ENCODE measurements around the gene UBE3B. TPM values are rescaled to one million over a fixed set of nuclear protein-coding genes. Genes with fewer than 3 reads are reported as not detected.

Gene UBE3B
- total RNA-seq, 1 donor from 2014 or later: 40.3 TPM

DNA sequence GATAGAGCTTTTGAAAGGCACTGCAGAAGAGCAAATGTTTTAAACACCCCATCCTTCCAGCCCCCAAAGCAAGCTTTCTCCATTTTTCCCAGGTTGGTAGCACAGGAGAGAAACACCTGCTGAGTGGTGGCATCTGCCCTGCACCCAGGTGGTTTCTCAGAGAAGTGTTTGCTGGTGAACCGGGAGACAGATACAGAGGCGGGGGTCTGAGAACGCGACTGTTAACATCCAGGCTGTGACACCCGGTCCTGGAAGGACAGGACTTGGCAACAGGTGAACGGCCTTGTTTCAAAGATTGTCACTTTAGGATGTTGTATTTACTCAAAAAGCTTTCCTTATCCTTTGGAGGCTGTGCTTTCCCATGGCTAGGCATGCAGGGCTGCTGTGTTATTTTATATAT is 77.3 kb downstream of the UBE3B start:
- H3K4me3 ChIP-seq (ENCODE audit: low read depth, low read length): no peak overlapping the region
- DNase-seq (ENCODE audit: low read depth): no peak
- TF ChIP-seq CTCF (conservative IDR thresholded peaks at IDR 0.05; ENCODE audit: low read depth, low read length): no peak

DNA sequence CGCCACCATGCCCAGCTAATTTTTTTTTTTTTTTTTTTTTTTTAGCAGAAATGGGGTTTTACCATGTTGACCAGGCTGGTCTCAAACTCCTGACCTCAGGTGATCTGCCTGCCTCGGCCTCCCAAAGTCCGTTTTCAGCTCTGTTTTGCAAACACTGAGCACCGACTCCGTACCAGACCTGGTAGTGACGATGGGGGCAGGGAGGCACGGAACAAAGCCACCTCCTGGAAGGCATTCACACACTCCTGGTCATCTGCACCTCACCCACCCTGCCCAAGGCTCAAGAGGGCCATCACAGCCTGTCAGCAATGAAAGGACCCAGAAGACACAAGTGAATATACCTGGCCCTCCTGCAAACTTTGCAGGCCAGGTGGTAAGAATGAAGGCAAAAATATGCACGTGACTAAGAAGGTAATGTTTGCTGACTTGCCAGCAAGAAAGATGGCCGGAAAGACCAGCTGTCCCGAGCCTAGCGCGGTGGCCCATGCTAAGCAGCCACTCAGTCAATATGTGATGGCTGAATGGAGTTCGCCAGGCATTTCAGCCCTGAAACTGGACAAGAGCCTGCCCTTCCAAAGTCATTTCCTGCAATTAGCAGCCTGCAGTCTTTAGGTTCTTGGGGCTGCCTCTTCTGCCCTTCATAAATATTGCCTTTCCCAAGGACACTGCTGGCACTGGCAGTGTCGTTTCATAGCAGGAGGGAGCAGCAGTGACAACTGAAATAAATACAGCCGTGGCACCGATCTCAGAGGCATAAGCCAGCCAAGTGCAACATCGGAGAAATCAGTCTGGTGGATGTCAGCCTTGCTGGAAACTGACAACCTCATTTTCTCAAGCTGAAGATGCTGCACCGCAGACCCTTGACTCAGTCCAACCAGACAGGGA is 78.2 kb downstream of the UBE3B start:
- no peak overlapping the region for H3K4me3 ChIP-seq (ENCODE audit: low read depth, low read length)
- no peak for DNase-seq (ENCODE audit: low read depth)
- no peak for TF ChIP-seq CTCF (conservative IDR thresholded peaks at IDR 0.05; ENCODE audit: low read depth, low read length)

DNA sequence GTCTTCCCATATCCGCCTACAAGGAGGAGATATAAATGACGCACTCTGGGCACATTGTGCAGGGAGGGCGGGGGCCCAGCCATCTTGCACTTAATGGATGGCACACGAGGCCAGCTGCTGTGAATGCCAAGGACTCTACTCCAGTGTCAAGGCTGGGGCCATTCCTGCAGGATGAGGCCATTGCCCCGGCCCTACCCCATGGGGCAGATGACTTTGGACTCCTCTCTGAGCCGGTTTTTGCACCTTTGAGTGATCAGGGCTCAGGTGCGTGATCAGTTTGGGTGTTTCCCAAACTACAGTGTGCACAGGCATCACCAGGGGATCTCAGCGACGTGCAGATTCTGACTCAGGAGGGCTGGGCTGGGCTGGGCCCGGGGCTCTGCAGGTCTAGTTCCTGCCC is 79.8 kb downstream of the UBE3B start:
- no peak for DNase-seq (ENCODE audit: low read depth)
- no peak overlapping the region for H3K4me3 ChIP-seq (ENCODE audit: low read depth, low read length)
- TF ChIP-seq CTCF (conservative IDR thresholded peaks at IDR 0.05; ENCODE audit: low read depth, low read length): no peak

- no peak for DNase-seq (ENCODE audit: low read depth)
- H3K4me3 ChIP-seq (ENCODE audit: low read depth, low read length): no peak overlapping the region
Observed at GRCh38 chr12:109557805-109558204, 80.4 kb downstream of the UBE3B start.

GRCh38 chr12:109558374-109559199 is 81.2 kb downstream of the UBE3B start:
- no peak for DNase-seq (ENCODE audit: low read depth)
- H3K4me3 ChIP-seq (ENCODE audit: low read depth, low read length): no peak overlapping the region
- TF ChIP-seq CTCF (conservative IDR thresholded peaks at IDR 0.05; ENCODE audit: low read depth, low read length): no peak

More at GRCh38 chr12:109557805-109558204, 80.4 kb downstream of the UBE3B start:
- no peak for TF ChIP-seq CTCF (conservative IDR thresholded peaks at IDR 0.05; ENCODE audit: low read depth, low read length)

DNA sequence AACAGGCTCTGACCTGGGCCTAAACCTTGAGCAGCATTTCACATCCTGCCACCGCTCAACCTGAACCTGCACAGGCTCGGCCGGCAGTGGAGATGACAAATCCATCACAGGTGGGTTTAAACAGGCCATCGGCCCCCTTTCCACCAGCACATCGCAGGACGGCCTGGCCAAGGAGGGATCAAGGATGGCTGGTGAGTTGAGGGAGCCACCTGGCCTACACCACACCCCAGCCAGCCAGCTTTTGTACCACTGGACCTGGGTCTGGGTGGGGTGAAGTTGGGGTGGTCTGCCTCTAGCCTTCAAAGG is 81.7 kb downstream of the UBE3B start:
- no peak for DNase-seq (ENCODE audit: low read depth)
- H3K4me3 ChIP-seq (ENCODE audit: low read depth, low read length): no peak overlapping the region
- TF ChIP-seq CTCF (conservative IDR thresholded peaks at IDR 0.05; ENCODE audit: low read depth, low read length): no peak
